ENCODE results near the gene LIG4.

LIG4 gene

DNA sequence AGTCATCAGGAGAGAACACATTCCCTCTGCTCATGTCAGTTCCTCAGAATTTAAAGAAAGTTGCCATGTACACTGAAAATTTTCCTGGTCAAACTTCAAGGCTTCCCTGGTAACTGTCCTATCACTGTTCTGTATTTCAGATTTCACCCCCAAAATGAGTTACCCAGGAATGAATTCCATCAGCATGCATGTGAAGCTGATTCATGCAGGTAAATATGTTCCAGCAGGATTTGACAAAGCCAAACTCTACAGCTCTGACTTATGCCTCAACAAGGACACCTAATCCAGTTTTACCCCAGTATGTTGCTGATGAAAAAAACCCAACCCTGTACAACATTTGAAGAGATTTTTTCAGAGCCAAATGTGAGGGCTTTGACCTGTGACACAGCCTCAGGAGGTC lies 21.5 kb downstream of the LIG4 start:
- DNase-seq = no peak

DNA sequence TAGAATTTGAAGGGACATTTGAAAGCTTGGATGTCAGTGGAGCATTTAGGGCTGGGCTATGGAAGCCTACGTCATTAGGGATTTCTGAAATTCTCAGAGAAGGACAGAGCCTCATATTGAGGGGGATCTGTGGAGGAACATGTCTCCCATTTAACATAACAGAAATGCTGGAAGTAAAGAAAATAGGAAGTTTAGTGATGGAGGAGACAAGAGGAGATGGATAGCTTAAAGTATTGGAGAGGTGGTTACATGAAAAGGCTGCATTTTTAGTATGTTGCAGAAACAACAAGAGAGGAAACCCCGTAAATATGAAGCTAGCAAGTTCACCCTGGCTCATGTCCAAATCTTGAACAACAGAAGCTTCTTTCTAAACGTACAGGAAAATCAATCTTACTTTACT lies 24.4 kb downstream of the LIG4 start:
- DNase-seq = no peak

DNA sequence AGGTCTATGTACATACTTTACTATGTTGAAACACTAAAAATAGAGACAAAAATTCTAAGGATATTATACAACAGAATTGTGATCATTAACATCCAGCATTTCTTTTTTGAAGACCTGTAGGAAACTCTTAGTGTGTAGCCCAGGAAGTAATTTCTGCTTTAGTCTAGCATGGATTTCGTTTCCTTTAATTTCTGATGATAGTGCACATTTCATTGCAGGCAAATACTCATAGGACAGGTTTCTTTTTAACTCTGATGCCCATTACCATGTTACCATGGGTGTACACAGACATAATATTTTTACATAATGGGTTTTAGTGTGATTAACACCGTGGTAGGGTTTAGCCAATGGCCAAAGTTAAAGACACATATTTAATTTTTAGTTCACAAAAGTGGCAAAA lies 27.1 kb downstream of the LIG4 start:
- no peak for DNase-seq

- DNase-seq = no peak
These were observed 30.1 kb downstream of the LIG4 start for GRCh38 chr13:108185223-108185622.

- no peak for DNase-seq
These were observed 32.7 kb downstream of the LIG4 start for GRCh38 chr13:108182652-108183051.

- DNase-seq = no peak
These were observed 37.3 kb downstream of the LIG4 start for GRCh38 chr13:108178078-108178477.

DNA sequence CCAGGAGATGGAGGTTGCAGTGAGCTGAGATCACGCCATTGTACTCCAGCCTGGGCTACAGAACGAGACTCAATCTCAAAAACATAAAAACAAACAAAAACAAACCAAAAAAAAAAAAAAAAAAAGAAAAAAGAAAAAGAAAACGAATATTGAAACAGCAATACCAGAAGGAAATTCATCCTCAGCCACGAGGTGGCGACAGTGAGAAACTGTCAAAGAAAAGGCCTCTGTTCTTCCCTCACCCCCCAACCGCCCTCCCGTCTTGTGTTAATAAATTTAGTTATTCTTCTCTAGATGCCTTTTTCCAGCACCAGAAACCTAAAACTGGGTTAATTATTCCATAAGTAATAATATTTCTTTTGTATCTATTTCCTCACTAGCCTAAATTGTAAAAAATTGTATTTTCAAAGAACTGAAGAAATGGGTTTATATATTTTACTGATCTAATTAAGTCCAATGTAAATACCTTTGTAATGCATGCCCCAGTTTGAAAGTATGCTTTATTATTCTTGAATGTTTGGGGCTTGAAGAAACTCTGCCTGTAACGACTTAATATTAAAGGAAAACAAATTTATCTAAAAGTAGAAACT lies 38.6 kb downstream of the LIG4 start:
- no peak for DNase-seq

GRCh38 chr13:108168929-108169328 lies 46.4 kb downstream of the LIG4 start:
- no peak for DNase-seq

DNA sequence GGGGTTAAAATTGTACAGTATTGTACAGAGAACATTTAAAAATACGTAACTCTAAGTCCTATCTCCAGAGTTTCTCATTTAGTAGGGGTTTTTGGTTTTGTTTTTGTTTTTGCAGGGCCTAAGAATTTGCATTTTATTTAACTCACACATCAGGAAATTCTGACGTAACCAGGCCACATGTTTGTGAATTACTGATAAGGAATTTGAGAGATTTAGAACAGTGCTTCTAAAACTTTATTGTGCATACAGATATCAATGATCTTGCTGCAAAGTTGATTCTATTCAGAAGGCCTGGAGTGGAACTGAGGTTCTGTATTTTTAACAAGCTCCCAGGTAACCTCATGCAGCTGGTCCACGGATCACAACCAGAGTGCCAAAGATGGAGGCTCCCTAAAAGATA lies 49.3 kb downstream of the LIG4 start:
- no peak for DNase-seq

- no peak for DNase-seq
These were observed 56.6 kb downstream of the LIG4 start for GRCh38 chr13:108158746-108159145.

Measured in fibroblast of skin of abdomen (primary cell).